A549 (cell line): ENCODE data around the gene ZFP92. TPM values are rescaled to one million over a fixed set of nuclear protein-coding genes. Genes with fewer than 3 reads are reported as not detected.

Experiments
- ATAC-seq, 2 experiments: fragments of 200-7000 bp in 1 of 2; fragments of >200 bp in 1 of 2; cut with Nextera tagmentation in 1 of 2; cut with Tn5 transposase in 1 of 2; 3 replicates each; pipeline versions ENCODE4 v1.8.0 to v1.9.1; 2018 to 2020; ENCODE audit warnings: mild to moderate bottlenecking in 1 of 2, moderate library complexity in 1 of 2
- CTCF ChIA-PET: fragments of 300-600 bp; sonication (Branson Sonifier 250); formaldehyde crosslinking; extraction: SDS; loops from one replicate; lab custom pipeline; 2021; ENCODE audit warnings: antibody characterized with exemption, inconsistent platforms; lab: Yijun Ruan, JAX
- POLR2A ChIA-PET: fragments of 350-600 bp; formaldehyde crosslinking; extraction: SDS; loops from one replicate; lab custom pipeline; 2021; ENCODE audit warnings: antibody characterized with exemption, inconsistent platforms; lab: Yijun Ruan, JAX
- DNase-seq, 2 experiments: peaks; one replicate each; pipeline versions ENCODE4 v3.0.0 to v3.0.0-alpha.2; 2011 to 2016; ENCODE audit warnings: low read depth in 1 of 2, low spot score in 1 of 2
- FAIRE-seq: peaks from 2 replicates; lab custom pipeline; 2011; peaks lifted over from hg19 to GRCh38; lab: Jason Lieb, UNC
- H3K27ac ChIP-seq, 2 experiments: fragments of >200 bp; sonication (Bioruptor Twin); formaldehyde crosslinking; 3 replicates each; pipeline ENCODE4 v1.5.1; 2016 to 2017
- H3K4me1 ChIP-seq: fragments of >200 bp; sonication (Bioruptor Twin); formaldehyde crosslinking; 3 replicates; pipeline ENCODE4 v1.6.1; 2016
- H3K4me2 ChIP-seq: fragments of >200 bp; sonication (Bioruptor Twin); formaldehyde crosslinking; 3 replicates; pipeline ENCODE4 v1.6.1; 2016
- H3K4me3 ChIP-seq: fragments of >200 bp; sonication (Bioruptor Twin); formaldehyde crosslinking; 3 replicates; pipeline ENCODE4 v1.5.1; 2016
- H3K9me3 ChIP-seq: fragments of >200 bp; sonication (Bioruptor Twin); formaldehyde crosslinking; 3 replicates; pipeline ENCODE4 v1.6.1; 2016
- BHLHE40 ChIP-seq: IDR thresholded peaks from 2 replicates; pipeline ENCODE4 v1.6.1; 2012; ENCODE audit warnings: low read depth, low read length, inconsistent platforms
- CHD2 ChIP-seq: fragments of 150-350 bp; IDR thresholded peaks from 2 replicates; pipeline ENCODE4 v1.6.1; 2014; ENCODE audit warnings: low read length; ENCODE audit not compliant: partially characterized antibody
- CHD4 ChIP-seq: fragments of 200-600 bp; sonication (generic); IDR thresholded peaks from 2 replicates; pipeline ENCODE4 v1.6.1; 2016; ENCODE audit warnings: antibody characterized with exemption, mild to moderate bottlenecking, borderline replicate concordance
- CTCF ChIP-seq: fragments of >200 bp; sonication (Bioruptor Twin); formaldehyde crosslinking; IDR thresholded peaks from 3 replicates; pipeline ENCODE4 v1.5.1; 2016
- EHF ChIP-seq: fragments of 250-450 bp; sonication (Bioruptor Pico); IDR thresholded peaks from 2 replicates; pipeline ENCODE4 v1.5.0; 2020; ENCODE audit warnings: mild to moderate bottlenecking
- EHMT2 ChIP-seq: fragments of 200-600 bp; sonication (generic); IDR thresholded peaks from 2 replicates; pipeline ENCODE4 v1.6.1; 2016; ENCODE audit warnings: antibody characterized with exemption, low read depth, mild to moderate bottlenecking, moderate library complexity
- FOSB ChIP-seq: fragments of 250-450 bp; sonication (Bioruptor Pico); IDR thresholded peaks from 2 replicates; pipeline ENCODE4 v1.5.0; 2020; ENCODE audit warnings: mild to moderate bottlenecking, moderate library complexity
- FOSL2 ChIP-seq, 2 experiments: fragments of 450-650 bp in 1 of 2; fragments of >200 bp in 1 of 2; sonication (Bioruptor Twin) in 1 of 2; formaldehyde crosslinking; IDR thresholded peaks; 2 replicates each; pipeline versions ENCODE4 v1.5.0 to v1.6.1; 2016 to 2020; ENCODE audit warnings: mild to moderate bottlenecking in 1 of 2, moderate library complexity in 1 of 2
- FOXS1 ChIP-seq: fragments of 250-450 bp; sonication (Bioruptor Pico); IDR thresholded peaks from 2 replicates; pipeline ENCODE4 v1.5.0; 2020; ENCODE audit warnings: mild to moderate bottlenecking, moderate library complexity
- JUNB ChIP-seq: fragments of >200 bp; sonication (Bioruptor Twin); formaldehyde crosslinking; IDR thresholded peaks from 2 replicates; pipeline ENCODE4 v1.6.1; 2016
- KDM1A ChIP-seq: fragments of 200-600 bp; sonication (generic); IDR thresholded peaks from 2 replicates; pipeline ENCODE4 v1.6.1; 2016; ENCODE audit warnings: low read depth, mild to moderate bottlenecking
- MAZ ChIP-seq: fragments of 150-350 bp; IDR thresholded peaks from 2 replicates; pipeline ENCODE4 v1.6.1; 2014; ENCODE audit warnings: antibody characterized with exemption, low read depth, low read length, borderline replicate concordance
- NPAS2 ChIP-seq: fragments of 250-450 bp; sonication (Bioruptor Pico); IDR thresholded peaks from 2 replicates; pipeline ENCODE4 v1.8.0; 2022; ENCODE audit warnings: mild to moderate bottlenecking, moderate library complexity, borderline replicate concordance
- PHF8 ChIP-seq: fragments of 200-600 bp; sonication (generic); IDR thresholded peaks from 2 replicates; pipeline ENCODE4 v1.6.1; 2016; ENCODE audit warnings: low read depth, mild to moderate bottlenecking, antibody characterized with exemption, moderate library complexity, borderline replicate concordance
- POLR2A ChIP-seq: IDR thresholded peaks from 2 replicates; pipeline ENCODE4 v1.6.1; 2012; ENCODE audit warnings: mild to moderate bottlenecking, low read length
- RARB ChIP-seq: fragments of 250-450 bp; sonication (Bioruptor Pico); IDR thresholded peaks from 2 replicates; pipeline ENCODE4 v1.8.0; 2021; ENCODE audit warnings: mild to moderate bottlenecking, moderate library complexity
- RCOR1 ChIP-seq: fragments of 150-350 bp; IDR thresholded peaks from 2 replicates; pipeline ENCODE4 v1.6.1; 2014; ENCODE audit warnings: antibody characterized with exemption, low read length, low read depth
- RFX5 ChIP-seq: fragments of 450-650 bp; IDR thresholded peaks from 2 replicates; pipeline ENCODE4 v1.7.1; 2014; ENCODE audit warnings: antibody characterized with exemption, mild to moderate bottlenecking, moderate library complexity
- RNF2 ChIP-seq: fragments of 200-600 bp; sonication (generic); IDR thresholded peaks from 2 replicates; pipeline ENCODE4 v1.6.1; 2016; ENCODE audit warnings: low read depth, mild to moderate bottlenecking, antibody characterized with exemption, moderate library complexity, borderline replicate concordance
- SREBF2 ChIP-seq: fragments of 450-650 bp; IDR thresholded peaks from 2 replicates; pipeline ENCODE4 v1.6.1; 2014; ENCODE audit warnings: mild to moderate bottlenecking, moderate library complexity
- ZNF302 ChIP-seq: fragments of 250-450 bp; sonication (Bioruptor Pico); IDR thresholded peaks from 2 replicates; pipeline ENCODE4 v1.9.0; 2021; ENCODE audit warnings: inconsistent platforms, mild to moderate bottlenecking, moderate library complexity
- ZSCAN20 ChIP-seq: fragments of 250-450 bp; sonication (Bioruptor Pico); IDR thresholded peaks from 2 replicates; pipeline ENCODE4 v1.8.0; 2022; ENCODE audit warnings: mild to moderate bottlenecking, moderate library complexity
- WGBS: methylation state at CpG from one replicate; pipeline ENCODE4 v1.1.6; 2017; ENCODE audit errors: missing lambda C conversion rate; 5-methylcytosine and 5-hydroxymethylcytosine counted together
- polyA plus RNA-seq, 4 experiments: library from polyadenylated mRNA; depleted of rRNA in 3 of 4; stranded (reverse); fragments of >200 nt; fragmentation: RNase III in 1 of 4; extraction: RNeasy Plus Mini Kit Qiagen cat#74134 plus additional on column Dnase treatment in 1 of 4; gene quantifications; 2 replicates in 3 of 4; 3 replicates in 1 of 4; pipeline ENCODE4 v1.2.3, GENCODE V29; 2011 to 2017
- TF ChIP-seq, protein P1 (sequence below): fragments of 250-450 bp; sonication (Bioruptor Pico); IDR thresholded peaks from 2 replicates; pipeline ENCODE4 v1.5.0; 2021; ENCODE audit warnings: mild to moderate bottlenecking, moderate library complexity, borderline replicate concordance
- TF ChIP-seq, protein P2 (sequence below): fragments of >200 bp; sonication (Bioruptor Twin); formaldehyde crosslinking; IDR thresholded peaks from 3 replicates; pipeline ENCODE4 v1.6.1; 2016
- TF ChIP-seq, protein P3 (sequence below): fragments of 250-450 bp; sonication (Bioruptor Pico); IDR thresholded peaks from 2 replicates; pipeline ENCODE4 v1.5.0; 2020; ENCODE audit warnings: low read depth, mild to moderate bottlenecking, moderate library complexity

The ZFP92 gene
- polyA plus RNA-seq, 2 of the 4 experiments (the other 2 are of a cell fraction) = 0.47 to 0.70 TPM

DNA sequence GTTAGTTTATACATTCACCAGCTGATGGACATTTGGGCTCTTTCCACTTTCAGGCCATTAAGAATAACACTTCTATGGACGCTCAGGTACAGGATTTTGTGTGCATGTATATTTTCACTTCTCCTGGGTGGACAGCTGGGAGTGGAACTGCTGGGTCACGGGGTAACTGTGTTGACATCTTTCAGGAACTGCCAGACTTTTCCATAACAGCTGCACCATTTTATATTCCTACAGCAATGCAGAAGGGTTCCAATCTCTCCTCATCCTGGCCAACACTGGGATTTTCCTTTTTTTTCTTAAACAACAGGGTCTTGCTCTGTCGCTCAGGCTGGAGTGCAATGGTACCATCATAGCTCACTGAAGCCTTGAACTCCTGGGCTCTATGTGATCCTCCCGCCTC is 47.2 kb downstream of the ZFP92 start:
- CTCF ChIA-PET = interaction anchor here (0.9 to 4.8 kb wide), 4 partner anchors 13 to 210 kb away, joined by 3 to 66 read pairs (median 6); partner anchors contain the start of gene HAUS7
- no peak for ATAC-seq
- Histone ChIP-seq H3K4me1 (no peaks in the 10 kb centered on the region), H3K4me2 (no peak overlapping the region), H3K4me3 (no peak overlapping the region), H3K27ac (no peak overlapping the region), H3K9me3 (no peaks in the 10 kb centered on the region)
- 87% methylated on average over 4 of the region's 4 CpGs for WGBS
- DNase-seq = no peak
- POLR2A ChIA-PET = no interaction called here
- TF ChIP-seq CHD4 (no peak), CTCF (no peak), NPAS2 (no peak), FOXS1 (CRISPR knock-in tag) (no peak), RFX5 (no peak), RCOR1 (no peak), EHMT2 (no peak), ZSCAN20 (CRISPR knock-in tag) (no peak), EHF (CRISPR knock-in tag) (no peak), SREBF2 (no peak), ZNF302 (no peak), RNF2 (no peak), RARB (CRISPR knock-in tag) (no peak)
- TF ChIP-seq, protein P1, sequence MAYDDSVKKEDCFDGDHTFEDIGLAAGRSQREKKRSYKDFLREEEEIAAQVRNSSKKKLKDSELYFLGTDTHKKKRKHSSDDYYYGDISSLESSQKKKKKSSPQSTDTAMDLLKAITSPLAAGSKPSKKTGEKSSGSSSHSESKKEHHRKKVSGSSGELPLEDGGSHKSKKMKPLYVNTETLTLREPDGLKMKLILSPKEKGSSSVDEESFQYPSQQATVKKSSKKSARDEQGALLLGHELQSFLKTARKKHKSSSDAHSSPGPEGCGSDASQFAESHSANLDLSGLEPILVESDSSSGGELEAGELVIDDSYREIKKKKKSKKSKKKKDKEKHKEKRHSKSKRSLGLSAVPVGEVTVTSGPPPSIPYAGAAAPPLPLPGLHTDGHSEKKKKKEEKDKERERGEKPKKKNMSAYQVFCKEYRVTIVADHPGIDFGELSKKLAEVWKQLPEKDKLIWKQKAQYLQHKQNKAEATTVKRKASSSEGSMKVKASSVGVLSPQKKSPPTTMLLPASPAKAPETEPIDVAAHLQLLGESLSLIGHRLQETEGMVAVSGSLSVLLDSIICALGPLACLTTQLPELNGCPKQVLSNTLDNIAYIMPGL (CRISPR knock-in tag) = no peak
- TF ChIP-seq, protein P2, sequence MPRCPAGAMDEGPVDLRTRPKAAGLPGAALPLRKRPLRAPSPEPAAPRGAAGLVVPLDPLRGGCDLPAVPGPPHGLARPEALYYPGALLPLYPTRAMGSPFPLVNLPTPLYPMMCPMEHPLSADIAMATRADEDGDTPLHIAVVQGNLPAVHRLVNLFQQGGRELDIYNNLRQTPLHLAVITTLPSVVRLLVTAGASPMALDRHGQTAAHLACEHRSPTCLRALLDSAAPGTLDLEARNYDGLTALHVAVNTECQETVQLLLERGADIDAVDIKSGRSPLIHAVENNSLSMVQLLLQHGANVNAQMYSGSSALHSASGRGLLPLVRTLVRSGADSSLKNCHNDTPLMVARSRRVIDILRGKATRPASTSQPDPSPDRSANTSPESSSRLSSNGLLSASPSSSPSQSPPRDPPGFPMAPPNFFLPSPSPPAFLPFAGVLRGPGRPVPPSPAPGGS = no peak
- no peak for FAIRE-seq

DNA sequence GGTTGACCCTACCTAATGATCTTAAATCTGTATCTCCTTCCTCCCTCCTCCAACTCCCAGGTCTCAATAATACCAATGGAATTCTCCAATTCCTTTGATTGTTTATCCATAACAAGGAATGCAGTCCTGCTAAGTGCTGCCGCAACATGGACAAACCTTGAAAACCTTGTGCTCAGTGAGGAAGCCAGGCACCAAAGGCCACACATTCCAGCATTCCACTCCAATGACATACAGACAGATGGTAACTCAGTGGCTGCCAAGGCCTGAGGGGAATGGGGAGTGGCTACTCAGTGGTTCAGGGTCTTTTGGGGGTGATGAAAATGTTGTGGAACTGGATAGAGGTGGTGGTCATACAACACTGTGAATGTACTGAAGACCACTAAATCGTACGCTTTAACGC is 48.7 kb downstream of the ZFP92 start:
- Histone ChIP-seq H3K27ac (no peak overlapping the region), H3K4me2 (no peak overlapping the region), H3K4me3 (no peak overlapping the region), H3K4me1 (no peaks in the 10 kb centered on the region), H3K9me3 (no peaks in the 10 kb centered on the region)
- ATAC-seq = no peak
- FAIRE-seq = no peak
- TF ChIP-seq, protein P1 (CRISPR knock-in tag) = no peak
- TF ChIP-seq JUNB = no peak
- TF ChIP-seq MAZ = no peak
- no peak for TF ChIP-seq POLR2A
- no peak for TF ChIP-seq KDM1A
- TF ChIP-seq CHD2 = no peak
- TF ChIP-seq FOSL2 (IDR thresholded peaks at IDR 0.05) = no peak
- TF ChIP-seq FOSL2 (CRISPR knock-in tag; IDR thresholded peaks at IDR 0.05) = no peak
- no peak for TF ChIP-seq CTCF
- no peak for TF ChIP-seq BHLHE40
- TF ChIP-seq FOSB (CRISPR knock-in tag) = no peak
- TF ChIP-seq, protein P3, sequence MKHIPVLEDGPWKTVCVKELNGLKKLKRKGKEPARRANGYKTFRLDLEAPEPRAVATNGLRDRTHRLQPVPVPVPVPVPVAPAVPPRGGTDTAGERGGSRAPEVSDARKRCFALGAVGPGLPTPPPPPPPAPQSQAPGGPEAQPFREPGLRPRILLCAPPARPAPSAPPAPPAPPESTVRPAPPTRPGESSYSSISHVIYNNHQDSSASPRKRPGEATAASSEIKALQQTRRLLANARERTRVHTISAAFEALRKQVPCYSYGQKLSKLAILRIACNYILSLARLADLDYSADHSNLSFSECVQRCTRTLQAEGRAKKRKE = no peak
- TF ChIP-seq CHD4 = no peak
- TF ChIP-seq RNF2 = no peak
- no peak for TF ChIP-seq RFX5
- no peak for TF ChIP-seq RARB (CRISPR knock-in tag)
- TF ChIP-seq PHF8 = no peak
- ChIA-PET POLR2A (no interaction called here), CTCF (interaction anchor here (0.9 to 4.8 kb wide), 18 partner anchors 9 to 518 kb away, joined by 3 to 66 read pairs (median 4); partner anchors contain the start of gene HAUS7)
- DNase-seq = no peak
- WGBS = 88% methylated on average over 4 of the region's 4 CpGs
